ENCODE data around the gene CTPS2. TPM values are rescaled to one million over a fixed set of nuclear protein-coding genes. Genes with fewer than 3 reads are reported as not detected.

Gene CTPS2
- total RNA-seq, 1 experiment from 2014 or later, result 10.8 TPM

- no peak for DNase-seq (ENCODE audit: low read depth)
These were observed 2.0 kb upstream of the CTPS2 start for GRCh38 chrX:16714504-16714903.

DNA sequence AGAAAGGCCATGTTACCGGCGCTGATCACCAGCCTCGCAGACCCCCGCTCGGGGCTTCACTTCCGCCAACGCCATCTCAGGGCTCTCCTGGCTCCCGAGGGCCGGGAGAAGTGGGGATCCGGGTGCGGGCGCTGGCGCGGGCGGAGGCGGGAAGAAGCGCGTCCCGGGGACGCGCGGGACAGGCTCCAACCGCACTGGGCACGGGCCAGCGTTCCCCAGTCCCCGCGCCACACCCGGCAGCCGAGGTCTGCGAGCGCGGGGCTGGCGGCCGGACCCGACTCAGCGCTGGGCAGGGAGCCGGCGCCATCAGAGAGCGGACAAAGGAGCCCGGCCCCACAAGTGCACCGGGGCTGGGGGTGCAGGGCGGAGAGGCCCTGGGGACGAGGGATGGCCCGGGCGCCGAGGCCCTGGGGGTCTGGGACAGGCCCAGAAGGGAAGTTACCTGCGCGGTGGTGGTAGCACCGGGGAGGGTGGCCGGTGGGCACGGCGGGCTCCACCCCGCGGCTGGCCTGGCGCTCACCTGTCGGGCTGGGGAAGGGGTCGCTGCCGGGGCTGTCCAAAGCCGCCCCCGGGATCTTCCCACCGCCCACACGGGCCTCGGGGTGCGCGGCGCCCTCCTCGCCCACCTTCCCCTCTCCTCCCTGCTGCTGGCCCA is 449 bp downstream of the CTPS2 start:
- DNase-seq (ENCODE audit: low read depth), result no peak

DNA sequence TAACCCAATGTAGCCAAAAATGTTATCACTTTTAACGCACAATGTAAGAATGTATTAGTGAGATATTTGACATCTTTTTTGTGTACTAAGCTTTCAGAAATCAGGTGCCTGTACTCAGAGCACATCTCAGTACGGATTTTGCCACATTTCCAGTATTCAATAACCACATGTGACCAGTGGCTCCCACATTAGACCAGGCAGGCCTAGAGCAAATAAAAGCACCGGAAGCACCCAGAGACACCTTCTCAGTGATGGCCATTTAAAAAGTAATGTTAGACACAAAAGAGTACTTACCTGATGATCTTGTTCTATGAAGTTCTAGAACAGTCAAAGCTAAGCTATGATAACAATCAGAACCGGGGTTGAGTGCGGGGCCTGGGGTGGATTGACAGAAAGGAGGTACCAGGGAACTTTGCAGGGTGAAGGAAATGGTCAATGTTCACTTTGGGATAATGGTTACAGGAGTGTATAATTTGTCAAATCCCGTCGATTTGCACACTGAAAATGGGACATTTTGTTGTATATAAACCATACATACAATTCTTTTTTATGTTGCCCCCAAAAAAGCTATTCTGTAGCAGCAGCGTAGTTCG is 1.2 kb downstream of the CTPS2 start:
- no peak for DNase-seq (ENCODE audit: low read depth)

DNA sequence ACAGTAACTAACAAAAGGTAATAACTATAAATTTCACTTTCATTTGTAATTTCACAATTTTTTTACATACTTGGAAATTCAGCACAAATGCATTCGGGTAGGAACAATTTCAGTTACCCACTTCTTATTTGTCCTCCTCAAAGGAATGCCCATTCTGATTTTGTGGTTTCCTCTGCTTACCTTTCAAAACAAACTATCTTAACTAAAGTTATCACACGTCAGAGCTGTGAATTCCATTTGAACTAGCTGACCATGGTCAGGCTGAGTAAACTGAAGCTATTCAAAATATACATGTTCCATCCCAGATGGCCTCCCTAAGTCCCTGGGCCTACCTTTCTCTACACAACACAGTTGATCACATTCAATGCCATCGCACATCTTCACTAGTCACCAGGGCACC is 4.5 kb downstream of the CTPS2 start:
- no peak for DNase-seq (ENCODE audit: low read depth)

DNA sequence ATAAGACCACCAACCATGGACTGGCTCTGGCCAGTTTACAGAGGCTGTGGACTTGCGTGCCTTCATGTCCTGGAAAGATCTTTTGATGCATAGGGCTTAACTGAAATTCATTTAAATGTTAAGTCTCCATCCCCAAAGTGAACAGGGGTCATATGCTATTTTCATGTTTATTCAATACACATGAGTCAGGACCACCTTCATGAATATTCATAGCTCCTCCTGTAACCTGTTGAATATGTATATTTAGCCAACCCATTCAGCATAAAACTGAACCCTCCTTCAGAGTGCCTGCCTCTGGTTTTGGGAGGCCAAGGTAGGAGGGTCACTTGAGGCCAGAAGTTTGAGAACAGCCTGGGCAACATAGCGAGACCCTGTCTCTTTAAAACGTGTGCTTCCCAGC is 7.1 kb downstream of the CTPS2 start:
- no peak for DNase-seq (ENCODE audit: low read depth)

- DNase-seq (ENCODE audit: low read depth), result no peak
These were observed 9.5 kb downstream of the CTPS2 start for GRCh38 chrX:16702700-16703599.

GRCh38 chrX:16700734-16701133 is 11.7 kb downstream of the CTPS2 start:
- no peak for DNase-seq (ENCODE audit: low read depth)

DNA sequence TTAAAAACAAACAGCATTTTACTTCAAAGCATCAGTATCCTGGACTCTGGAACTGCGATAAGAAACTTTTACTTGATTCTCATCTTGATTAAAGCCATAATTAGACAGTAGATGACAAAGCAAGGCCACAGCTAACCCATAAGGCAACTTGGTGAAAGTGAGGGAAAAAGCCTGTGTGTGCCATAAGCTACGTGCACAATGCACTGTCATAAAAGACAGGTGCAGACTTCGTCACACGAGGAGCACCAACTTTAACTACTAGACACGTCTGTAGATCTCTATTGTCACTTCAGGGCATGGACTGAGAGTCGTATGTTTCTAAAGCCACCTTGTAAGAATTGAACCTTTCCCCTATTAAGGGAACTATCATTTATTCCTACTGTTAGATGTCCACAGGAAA is 13.1 kb downstream of the CTPS2 start:
- no peak for DNase-seq (ENCODE audit: low read depth)

DNA sequence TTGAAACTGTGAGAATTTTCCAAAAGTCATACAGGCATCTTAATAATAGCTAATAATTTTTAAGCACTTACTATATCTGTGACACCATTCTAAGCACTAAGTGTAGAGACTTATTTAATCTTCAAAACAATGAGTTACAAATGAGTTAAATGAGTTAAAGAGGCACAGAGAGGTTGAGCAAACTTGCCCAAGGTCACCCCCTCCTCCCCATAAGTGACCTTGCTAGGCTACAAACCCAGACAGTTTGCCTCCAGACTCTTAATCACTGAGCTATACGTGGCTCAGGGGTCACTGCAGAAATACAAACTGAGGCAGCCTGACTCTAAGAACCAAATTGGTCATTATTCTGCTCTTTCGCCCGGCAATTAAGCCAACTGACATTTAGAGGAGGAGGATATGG is 15.5 kb downstream of the CTPS2 start:
- DNase-seq (ENCODE audit: low read depth), result no peak

DNA sequence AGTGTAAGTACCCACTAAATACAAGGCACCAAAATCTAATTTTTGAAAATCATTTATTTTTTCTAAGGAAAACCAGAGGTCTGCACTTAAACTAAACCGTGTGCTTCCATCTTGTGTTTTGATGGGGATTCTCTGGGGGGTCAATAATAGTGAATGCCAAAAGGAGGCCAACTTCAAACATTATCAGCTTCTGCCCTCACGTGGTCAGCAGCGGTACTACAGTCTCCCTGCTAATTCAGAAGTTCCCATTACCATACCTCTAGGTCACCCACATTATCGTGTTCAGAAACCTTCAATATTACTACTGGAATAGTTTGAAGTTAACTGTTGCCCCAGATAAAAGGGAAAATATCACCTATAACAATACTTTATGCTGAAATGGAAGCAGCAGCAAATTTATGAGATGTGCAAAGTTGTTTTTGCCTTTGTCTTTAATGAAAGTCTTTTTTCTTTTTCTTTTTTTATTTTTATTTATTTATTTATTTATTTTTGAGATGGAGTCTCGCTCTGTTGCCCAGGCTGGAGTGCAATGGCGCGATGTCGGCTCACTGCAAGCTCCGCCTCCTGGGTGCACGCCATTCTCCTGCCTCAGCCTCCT is 17.3 kb downstream of the CTPS2 start:
- DNase-seq (ENCODE audit: low read depth), result peak; percentile 53

DNA sequence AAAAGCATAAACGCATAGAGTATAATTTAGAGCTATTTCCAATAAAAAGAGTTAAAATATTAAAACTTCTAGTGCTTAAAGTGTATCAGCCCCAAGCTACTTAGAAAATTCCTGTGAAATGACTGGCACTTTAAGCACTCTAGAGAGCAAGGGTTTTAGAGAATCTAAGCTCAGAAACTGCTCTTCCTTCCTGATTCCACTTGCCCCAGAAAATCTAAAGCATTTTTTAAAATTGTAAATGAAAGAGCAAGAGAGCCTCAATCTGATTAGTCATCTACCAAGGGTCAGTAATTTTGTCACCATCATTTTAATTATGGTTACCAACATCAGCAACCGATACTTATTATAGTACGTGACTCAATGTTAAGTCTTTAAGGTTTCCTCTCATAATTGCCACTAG is 25.0 kb downstream of the CTPS2 start:
- DNase-seq (ENCODE audit: low read depth), result no peak

DNA sequence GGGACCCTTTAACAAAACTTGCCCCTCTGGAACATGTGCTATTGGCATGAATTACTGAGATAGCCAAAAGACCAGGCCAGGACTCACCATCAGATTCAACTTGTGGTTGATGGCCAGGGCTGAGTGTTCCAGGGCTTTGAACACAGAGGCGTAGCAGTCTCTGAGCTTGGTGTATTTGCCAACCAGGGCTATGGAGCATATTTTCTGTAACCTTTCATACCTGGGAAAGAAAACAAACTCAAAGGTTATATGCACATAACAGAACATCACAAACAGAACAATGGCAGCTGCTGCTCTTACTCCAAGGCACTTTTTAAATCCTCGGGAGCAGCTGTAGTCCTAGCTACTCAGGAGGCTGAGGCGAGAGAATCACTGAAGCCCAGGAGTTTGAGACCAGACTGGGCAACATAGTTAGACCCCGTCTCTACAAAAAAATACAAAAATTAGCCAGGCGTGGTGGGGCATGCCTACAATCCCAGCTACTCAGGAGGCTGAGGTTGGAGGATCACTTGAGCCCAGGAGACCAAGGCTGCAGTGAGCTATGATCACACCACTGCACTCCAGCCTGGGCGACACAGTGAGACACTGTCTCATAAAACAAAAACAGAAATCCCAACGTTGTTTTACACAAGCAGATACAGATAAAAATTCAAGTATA is 29.3 kb downstream of the CTPS2 start:
- no peak for DNase-seq (ENCODE audit: low read depth)

- DNase-seq (ENCODE audit: low read depth), result no peak
These were observed 33.8 kb downstream of the CTPS2 start for GRCh38 chrX:16678689-16679088.

DNA sequence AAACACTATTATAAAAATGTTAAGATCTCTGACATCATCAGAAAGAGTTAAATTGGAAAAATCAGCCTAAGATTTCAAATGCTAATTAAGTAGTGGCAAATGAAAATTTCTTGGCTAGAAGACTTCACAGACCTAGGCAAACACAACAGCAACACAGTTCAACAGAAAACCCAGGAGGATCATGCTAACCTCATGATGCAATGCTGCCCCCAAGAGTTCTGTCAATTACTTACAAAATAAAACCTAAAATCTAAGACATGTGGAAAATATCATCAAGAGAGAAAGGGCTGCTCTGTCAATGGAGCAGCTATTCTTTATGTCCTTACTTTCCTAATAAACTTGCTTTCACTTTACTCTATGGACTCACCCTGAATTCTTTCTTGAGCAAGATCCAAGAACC is 41.5 kb downstream of the CTPS2 start:
- DNase-seq (ENCODE audit: low read depth), result peak; percentile 52

DNA sequence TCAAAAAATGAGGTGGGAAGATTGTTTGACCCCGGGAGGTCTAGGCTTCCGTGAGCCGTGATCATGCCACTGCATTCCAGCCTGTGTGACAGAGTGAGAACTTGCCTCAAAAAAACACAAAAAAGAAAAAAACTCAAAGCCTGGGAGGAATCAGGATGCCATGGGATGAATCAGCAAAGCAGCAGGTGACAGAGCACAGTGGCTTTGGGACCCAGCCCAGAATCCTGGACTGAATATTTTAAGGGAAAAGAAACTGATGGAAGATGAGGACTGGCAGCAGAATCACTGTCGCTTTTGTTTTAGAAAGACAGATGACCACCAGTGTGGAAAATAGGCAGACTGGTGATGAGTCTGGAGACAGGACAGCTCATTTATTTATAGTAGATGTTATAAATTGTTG is 45.9 kb downstream of the CTPS2 start:
- peak; percentile 70 for DNase-seq (ENCODE audit: low read depth)

DNA sequence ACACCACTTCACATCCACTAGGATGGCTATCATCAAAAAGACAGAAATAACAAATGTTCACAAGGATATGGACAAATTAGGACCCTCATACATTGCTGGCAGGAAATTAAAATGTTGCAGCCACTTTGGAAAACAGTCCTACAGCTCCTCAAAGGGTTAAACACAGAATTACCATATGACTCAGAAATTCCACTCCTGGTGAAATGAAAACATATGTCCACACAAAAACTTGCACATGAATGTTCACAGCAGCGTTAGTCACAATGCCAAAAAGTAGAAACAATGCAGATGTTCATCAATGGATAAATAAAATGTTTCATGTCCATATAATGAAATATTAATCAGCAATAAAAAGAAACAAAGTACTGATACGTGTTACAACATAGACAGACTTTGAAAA is 47.4 kb downstream of the CTPS2 start:
- DNase-seq (ENCODE audit: low read depth), result peak; percentile 65

- DNase-seq (ENCODE audit: low read depth), result no peak
These were observed 47.8 kb downstream of the CTPS2 start for GRCh38 chrX:16664626-16665025.

DNA sequence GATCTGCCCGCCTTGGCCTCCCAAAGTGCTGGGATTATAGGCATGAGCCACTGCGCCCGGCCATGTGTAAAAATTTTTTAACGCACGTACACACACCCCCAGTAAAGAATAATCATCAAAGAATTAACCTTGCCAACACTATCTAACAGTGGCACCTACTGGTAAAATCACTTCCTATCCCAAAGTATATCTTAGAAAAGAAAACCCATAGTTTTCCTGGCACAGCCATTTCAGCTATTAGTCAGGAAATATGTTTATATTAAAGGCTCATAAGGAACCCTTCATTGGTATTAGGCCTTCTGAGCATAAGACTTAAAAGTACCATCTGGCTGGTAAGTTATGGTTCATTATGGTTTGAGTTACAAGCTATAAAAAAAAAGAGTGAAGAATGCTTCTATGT is 48.4 kb downstream of the CTPS2 start:
- peak; percentile 18 for DNase-seq (ENCODE audit: low read depth)

- no peak for DNase-seq (ENCODE audit: low read depth)
These were observed 50.1 kb downstream of the CTPS2 start for GRCh38 chrX:16662402-16662801.

DNA sequence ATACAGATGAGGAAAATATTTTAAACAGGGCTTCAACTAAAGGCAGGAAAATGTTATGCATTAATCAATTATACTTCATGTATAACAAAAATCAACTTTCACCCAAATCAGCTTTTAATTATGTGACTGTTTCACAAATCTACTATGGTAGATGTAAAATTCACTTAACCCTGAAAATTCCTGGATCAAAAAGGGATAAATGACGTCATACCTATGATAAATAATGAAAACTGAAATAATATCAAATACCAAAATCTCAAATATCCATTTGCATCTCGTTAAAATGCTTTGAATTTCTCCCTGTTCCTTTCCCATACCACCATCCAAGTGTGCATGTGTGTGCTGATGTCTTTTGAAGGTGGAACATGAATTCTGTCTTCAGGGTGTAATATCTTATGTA is 51.0 kb downstream of the CTPS2 start:
- DNase-seq (ENCODE audit: low read depth), result no peak

DNA sequence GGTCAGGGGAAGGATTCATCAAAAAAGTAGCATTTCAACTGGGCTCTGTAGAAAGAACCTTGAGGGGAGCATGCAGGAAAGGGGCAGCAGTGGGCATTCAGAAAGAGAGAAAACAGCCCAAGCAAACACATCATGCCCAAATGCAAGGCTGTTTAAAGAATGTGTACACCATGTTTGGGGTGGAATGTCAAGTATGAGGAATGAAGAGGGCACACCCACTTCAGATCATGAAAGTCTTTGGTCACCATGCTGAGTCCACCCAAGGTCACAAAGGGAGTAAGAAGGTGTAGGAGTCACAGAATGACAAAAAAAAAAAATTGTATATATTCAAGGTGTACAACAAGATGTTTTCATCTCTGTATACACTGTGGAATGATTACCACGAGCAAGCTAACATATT is 53.1 kb downstream of the CTPS2 start:
- DNase-seq (ENCODE audit: low read depth), result no peak

DNA sequence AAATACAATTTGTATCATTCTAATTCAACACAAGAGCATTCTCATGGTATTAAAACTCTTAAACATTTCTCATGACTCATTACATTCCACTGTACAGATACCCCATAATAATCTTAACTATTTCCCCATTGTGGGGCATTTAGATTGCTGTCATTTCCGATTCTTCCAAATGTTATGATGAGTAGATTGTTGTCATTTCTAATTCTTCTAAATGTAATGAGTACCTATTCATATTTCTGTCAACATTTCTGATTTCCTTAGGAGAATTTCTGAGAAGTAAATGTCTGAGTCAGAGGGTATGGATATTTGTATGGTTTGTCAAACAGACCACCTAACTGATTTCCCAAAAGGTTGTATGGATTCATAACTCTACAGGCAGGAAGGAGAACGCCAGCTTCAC is 54.2 kb downstream of the CTPS2 start:
- peak; percentile 56 for DNase-seq (ENCODE audit: low read depth)
